OCI-LY1 (cell line): ENCODE measurements around the gene PTPN11.

Experiments
- H2AFZ ChIP-seq: fragments of 200-600 bp; sonication (generic), shearing (Covaris generic); 2 replicates; pipeline ENCODE4 v1.6.0; 2014; ENCODE audit warnings: antibody characterized with exemption, mild to moderate bottlenecking, low read length
- H3F3A ChIP-seq: fragments of 200-600 bp; sonication (generic), shearing (Covaris generic); 2 replicates; pipeline ENCODE4 v1.6.0; 2014; ENCODE audit warnings: mild to moderate bottlenecking, antibody characterized with exemption, low read length, moderate library complexity; ENCODE audit not compliant: insufficient read depth
- H3K27ac ChIP-seq: fragments of 200-600 bp; sonication (generic); 2 replicates; pipeline ENCODE4 v1.5.1; 2014; ENCODE audit warnings: low read length, mixed run types, mild to moderate bottlenecking, low read depth; ENCODE audit not compliant: poor library complexity, severe bottlenecking
- H3K27me3 ChIP-seq: fragments of 200-600 bp; sonication (generic); 2 replicates; pipeline ENCODE4 v1.6.0; 2014; ENCODE audit warnings: antibody characterized with exemption, mild to moderate bottlenecking, low read length, moderate library complexity; ENCODE audit not compliant: insufficient read depth
- H3K36me3 ChIP-seq: fragments of 200-600 bp; sonication (generic); 2 replicates; pipeline ENCODE4 v1.6.1; 2014; ENCODE audit warnings: mild to moderate bottlenecking, antibody characterized with exemption, low read length, moderate library complexity, mixed read lengths; ENCODE audit not compliant: insufficient read depth
- H3K4me1 ChIP-seq: fragments of 200-600 bp; sonication (generic); 2 replicates; pipeline ENCODE4 v1.5.1; 2014; ENCODE audit warnings: mild to moderate bottlenecking, low read length, moderate library complexity; ENCODE audit not compliant: insufficient read depth, severe bottlenecking
- H3K4me2 ChIP-seq: fragments of 200-600 bp; sonication (generic), shearing (Covaris generic); 2 replicates; pipeline ENCODE4 v1.6.1; 2014; ENCODE audit warnings: low read length
- H3K4me3 ChIP-seq: fragments of 200-600 bp; sonication (generic); 2 replicates; pipeline ENCODE4 v1.5.1; 2014; ENCODE audit warnings: low read length, low read depth, mild to moderate bottlenecking, mixed read lengths; ENCODE audit not compliant: poor library complexity, severe bottlenecking
- H3K79me2 ChIP-seq: fragments of 200-600 bp; shearing (Covaris generic); 2 replicates; pipeline ENCODE4 v1.6.1; 2016; ENCODE audit warnings: mixed run types, low read length, mixed read lengths; ENCODE audit not compliant: insufficient read depth
- H3K9ac ChIP-seq: fragments of 200-600 bp; sonication (generic), shearing (Covaris generic); 2 replicates; pipeline ENCODE4 v1.6.1; 2014; ENCODE audit warnings: mild to moderate bottlenecking, low read length, mixed read lengths
- H3K9me2 ChIP-seq: fragments of 200-600 bp; sonication (generic), shearing (Covaris generic); 2 replicates; pipeline ENCODE4 v1.6.1; 2014; ENCODE audit warnings: low read depth, mild to moderate bottlenecking, low read length, mixed read lengths
- H3K9me3 ChIP-seq: fragments of 200-600 bp; shearing (Covaris generic); 2 replicates; pipeline ENCODE4 v1.6.1; 2014; ENCODE audit warnings: low read length, mixed read lengths
- H4K20me1 ChIP-seq: fragments of 200-600 bp; sonication (generic), shearing (Covaris generic); 2 replicates; pipeline ENCODE4 v1.6.0; 2016; ENCODE audit warnings: mild to moderate bottlenecking, low read length; ENCODE audit not compliant: insufficient read depth
- CTCF ChIP-seq: fragments of 200-600 bp; sonication (generic), shearing (Covaris generic); IDR thresholded peaks from 2 replicates; pipeline ENCODE4 v1.5.1; 2017; ENCODE audit warnings: mild to moderate bottlenecking, antibody characterized with exemption, low read length, moderate library complexity, mixed read lengths
- EZH2 ChIP-seq: fragments of 200-600 bp; sonication (generic), shearing (Covaris generic); IDR thresholded peaks from 2 replicates; pipeline ENCODE4 v1.8.0; 2017; ENCODE audit warnings: borderline replicate concordance, mixed run types, mild to moderate bottlenecking, antibody characterized with exemption, low read length, moderate library complexity, mixed read lengths

PTPN11 gene

GRCh38 chr12:112546339-112546738 lies 127.6 kb downstream of the PTPN11 start:
- Histone ChIP-seq H3K36me3 (no peaks in the 10 kb centered on the region), H3K27ac (no peak overlapping the region), H3K4me1 (no peaks in the 10 kb centered on the region), H3F3A (no peaks in the 10 kb centered on the region), H3K79me2 (no peaks in the 10 kb centered on the region), H3K9me2 (no peaks in the 10 kb centered on the region), H3K4me2 (no peak overlapping the region), H3K9me3 (no peaks in the 10 kb centered on the region), H2AFZ (no peak overlapping the region), H3K27me3 (no peaks in the 10 kb centered on the region; the same call in 1 of the 2 replicates), H3K4me3 (no peak overlapping the region), H4K20me1 (no peaks in the 10 kb centered on the region), H3K9ac (no peak overlapping the region)
- no peak for TF ChIP-seq EZH2

- no peaks in the 10 kb centered on the region for H3K36me3 ChIP-seq
- no peak overlapping the region for H3K4me3 ChIP-seq
- TF ChIP-seq CTCF (no peak), EZH2 (no peak)
- H3K9me3 ChIP-seq: no peaks in the 10 kb centered on the region
- no peaks in the 10 kb centered on the region for H3K79me2 ChIP-seq
- no peak overlapping the region for H2AFZ ChIP-seq
- no peaks in the 10 kb centered on the region for H3K4me1 ChIP-seq
- H4K20me1 ChIP-seq: no peaks in the 10 kb centered on the region
- no peaks in the 10 kb centered on the region for H3K9me2 ChIP-seq
- no peak overlapping the region for H3K9ac ChIP-seq
- H3K4me2 ChIP-seq: no peak overlapping the region
- H3F3A ChIP-seq: no peaks in the 10 kb centered on the region
- H3K27ac ChIP-seq: no peak overlapping the region
- H3K27me3 ChIP-seq: no peaks in the 10 kb centered on the region; the same call in 1 of the 2 replicates
Measured at GRCh38 chr12:112546996-112547395, 128.2 kb downstream of the PTPN11 start.

DNA sequence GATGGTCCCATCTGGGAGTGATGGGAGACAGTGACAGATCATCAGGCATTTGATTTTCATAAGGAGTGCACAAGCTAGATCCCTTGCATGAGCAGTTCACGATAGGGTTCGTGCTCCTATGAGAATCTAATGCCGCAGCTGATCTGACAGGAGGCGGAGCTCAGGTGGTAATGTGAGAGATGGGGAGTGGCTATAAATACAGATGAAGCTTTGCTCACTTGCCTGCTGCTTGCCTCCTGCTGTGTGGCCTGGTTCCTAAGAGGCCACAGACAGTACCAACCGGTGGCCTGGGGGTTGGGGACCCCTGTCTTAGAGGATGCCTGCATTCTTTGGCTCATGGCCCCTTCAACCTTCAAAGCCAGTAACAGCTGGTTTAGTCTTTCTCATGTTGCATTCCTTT lies 130.3 kb downstream of the PTPN11 start:
- H3K4me3 ChIP-seq: no peak overlapping the region
- no peaks in the 10 kb centered on the region for H3K9me2 ChIP-seq
- H3F3A ChIP-seq: no peaks in the 10 kb centered on the region
- H4K20me1 ChIP-seq: no peaks in the 10 kb centered on the region
- no peak overlapping the region for H2AFZ ChIP-seq
- no peak overlapping the region for H3K27ac ChIP-seq
- TF ChIP-seq EZH2 (no peak), CTCF (no peak)
- no peaks in the 10 kb centered on the region for H3K79me2 ChIP-seq
- H3K9me3 ChIP-seq: no peaks in the 10 kb centered on the region
- no peaks in the 10 kb centered on the region; the same call in 1 of the 2 replicates for H3K27me3 ChIP-seq
- no peaks in the 10 kb centered on the region for H3K4me1 ChIP-seq
- H3K4me2 ChIP-seq: no peak overlapping the region
- no peak overlapping the region for H3K9ac ChIP-seq
- no peaks in the 10 kb centered on the region for H3K36me3 ChIP-seq

DNA sequence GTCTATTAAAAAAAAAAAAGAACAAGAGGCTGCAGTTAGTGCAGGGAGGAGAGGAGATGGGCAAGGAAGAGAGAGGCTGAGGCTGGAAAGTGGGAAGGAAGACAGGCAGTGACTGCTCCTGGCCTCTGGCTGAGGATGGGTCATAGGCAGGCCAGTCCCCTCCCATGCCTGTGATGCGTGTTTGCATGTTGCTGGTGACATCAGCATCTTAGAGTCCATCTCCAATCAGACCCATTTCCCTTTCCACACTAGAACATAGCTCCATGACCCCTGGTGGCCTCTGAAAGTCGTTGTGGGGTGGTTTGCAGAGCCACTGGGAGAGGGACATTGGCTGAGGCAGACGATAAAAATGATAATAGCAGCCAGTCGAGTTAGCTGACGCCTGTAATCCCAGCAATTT lies 132.9 kb downstream of the PTPN11 start:
- Histone ChIP-seq H3K4me1 (no peaks in the 10 kb centered on the region), H3K4me3 (no peak overlapping the region), H3K9me3 (no peaks in the 10 kb centered on the region), H2AFZ (no peak overlapping the region), H3K79me2 (no peaks in the 10 kb centered on the region), H3K9me2 (no peaks in the 10 kb centered on the region), H4K20me1 (no peaks in the 10 kb centered on the region), H3K9ac (no peak overlapping the region), H3K27ac (no peak overlapping the region), H3K36me3 (no peaks in the 10 kb centered on the region), H3K4me2 (no peak overlapping the region), H3F3A (no peaks in the 10 kb centered on the region), H3K27me3 (no peaks in the 10 kb centered on the region; the same call in 1 of the 2 replicates)
- TF ChIP-seq CTCF (no peak), EZH2 (no peak)
